Fibroblast of skin of right biceps (primary cell): Measurements from ENCODE around the gene MYBPC3.

Experiments
- DNase-seq: peaks from one replicate; pipeline ENCODE4 v3.0.0-alpha.2; 2013

The MYBPC3 gene

DNA sequence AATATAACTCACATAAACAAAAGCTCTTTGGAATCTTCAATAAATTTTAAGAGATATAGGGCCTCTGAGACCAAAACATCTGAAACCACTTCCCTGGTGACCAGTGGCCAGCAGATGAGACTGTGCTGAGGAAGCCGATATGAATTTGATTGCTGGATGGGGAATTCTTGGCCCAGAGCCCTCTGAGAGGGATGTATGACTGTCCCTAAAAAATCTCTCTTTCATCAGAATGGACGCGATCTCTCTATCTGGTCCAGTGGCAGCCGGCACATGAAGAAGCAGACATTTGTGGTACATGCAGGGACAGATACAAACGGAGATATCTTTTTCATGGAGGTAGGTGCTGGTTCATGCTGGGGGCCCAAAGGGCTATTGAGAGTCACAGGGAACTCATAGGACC is 37.5 kb downstream of the MYBPC3 start:
- peak; percentile 26 for DNase-seq

DNA sequence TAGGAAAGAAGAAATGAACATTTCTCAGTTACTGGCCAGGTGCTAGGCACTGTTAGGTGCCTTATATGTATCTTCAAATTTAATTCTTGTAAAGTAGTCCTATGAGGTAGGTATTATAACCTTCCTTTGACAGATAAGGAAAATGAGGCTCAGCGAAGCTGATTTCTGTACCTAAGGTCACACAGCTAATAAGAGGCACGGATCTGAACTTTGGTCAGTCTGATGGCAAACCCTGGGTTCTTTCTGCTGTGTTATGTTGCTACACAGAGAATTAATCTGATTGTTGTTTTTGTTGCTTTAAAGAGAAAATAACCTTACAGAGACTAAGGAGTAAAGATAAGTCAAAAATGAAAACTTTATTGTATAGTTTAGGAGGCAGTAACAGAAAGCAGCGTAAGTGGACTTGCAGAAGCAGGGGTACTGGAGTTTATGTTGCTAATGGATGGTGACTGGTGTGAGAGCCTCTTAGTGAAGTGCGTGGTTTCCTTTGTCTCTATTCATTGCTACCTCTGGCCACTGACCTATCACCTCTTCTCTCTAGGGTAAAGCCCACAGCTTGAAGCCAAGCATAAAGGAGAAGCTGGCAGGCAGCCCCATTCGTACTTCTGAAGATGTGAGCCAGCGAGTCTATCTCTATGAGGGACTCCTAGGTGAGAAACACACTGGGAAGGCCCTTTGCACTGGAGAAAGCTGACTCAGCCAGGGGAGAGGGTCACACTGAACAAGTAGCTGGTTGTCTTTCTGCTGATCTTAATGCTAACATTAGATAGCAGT is 44.3 kb downstream of the MYBPC3 start:
- no peak for DNase-seq

DNA sequence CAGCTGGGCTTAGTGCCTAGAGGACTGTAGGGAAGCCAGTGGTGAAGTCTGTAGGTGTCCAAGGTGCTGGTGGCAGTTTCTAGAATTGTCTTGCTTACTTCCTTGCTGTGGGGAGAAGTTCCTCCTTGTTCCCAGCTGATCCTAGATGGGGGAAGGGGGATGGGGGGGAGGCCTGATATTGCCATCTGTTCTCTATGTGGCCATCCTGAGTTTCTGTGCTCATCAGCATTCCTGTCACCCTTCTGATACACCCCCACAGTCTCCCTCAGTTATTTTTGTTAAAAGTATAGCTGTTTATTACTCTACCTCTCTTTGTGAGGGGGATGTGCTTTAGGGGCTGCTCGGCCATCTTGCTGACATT is 46.0 kb downstream of the MYBPC3 start:
- DNase-seq = no peak

DNA sequence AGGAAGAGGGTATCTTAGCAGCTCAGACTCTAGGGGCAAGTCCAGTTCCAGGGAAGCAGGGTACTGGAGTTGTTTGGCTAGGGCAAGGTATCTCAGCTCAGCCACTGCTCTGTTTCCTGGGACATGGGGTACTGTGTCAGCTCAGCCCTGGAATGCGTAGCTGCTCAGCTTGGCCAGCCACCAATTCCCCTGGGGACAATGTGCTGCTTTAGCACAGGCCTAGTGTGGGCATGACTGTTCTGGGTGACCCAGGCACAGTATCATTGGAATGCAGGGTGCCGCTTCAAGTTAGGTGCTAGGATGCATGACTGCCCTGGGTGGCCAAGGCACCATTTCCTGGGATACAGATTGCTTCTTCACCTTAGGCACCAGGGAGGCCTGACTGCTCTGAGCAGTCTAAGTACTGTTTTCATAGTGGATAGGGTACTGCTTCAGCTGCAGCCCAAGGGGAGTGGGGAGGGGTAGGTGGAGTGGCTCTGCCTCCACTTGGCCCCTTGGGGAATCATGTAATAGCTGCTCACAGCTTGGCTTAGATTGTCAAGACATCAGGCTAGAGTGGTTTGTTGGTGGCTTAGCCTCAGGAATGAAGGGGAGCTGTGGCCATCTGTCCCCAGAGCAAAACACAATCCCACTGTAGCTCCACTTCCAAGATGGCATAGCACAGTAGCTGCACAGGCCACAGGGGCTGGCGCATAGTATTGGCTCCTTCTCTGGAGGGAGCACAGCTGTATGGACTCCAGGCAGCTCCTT is 46.6 kb downstream of the MYBPC3 start:
- DNase-seq = no peak

DNA sequence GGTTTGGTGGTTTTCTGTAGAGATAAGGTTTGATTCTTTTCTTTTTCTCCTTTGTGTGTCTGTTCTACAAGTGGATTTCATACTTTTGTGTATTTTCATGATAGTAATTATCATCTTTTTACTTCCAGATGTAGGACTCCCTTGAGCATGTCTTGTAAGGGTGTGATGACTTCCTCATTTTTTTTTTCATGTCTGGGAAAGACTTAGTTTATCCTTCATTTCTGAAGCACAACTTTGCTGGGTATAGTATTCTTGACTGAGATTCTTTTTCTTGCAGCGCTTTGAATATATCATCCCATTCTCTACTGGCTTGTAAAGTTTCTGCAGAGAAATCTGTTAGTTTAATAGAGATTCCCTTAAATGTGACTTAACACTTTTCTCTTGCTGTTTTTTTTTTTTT is 49.6 kb downstream of the MYBPC3 start:
- DNase-seq = no peak

DNA sequence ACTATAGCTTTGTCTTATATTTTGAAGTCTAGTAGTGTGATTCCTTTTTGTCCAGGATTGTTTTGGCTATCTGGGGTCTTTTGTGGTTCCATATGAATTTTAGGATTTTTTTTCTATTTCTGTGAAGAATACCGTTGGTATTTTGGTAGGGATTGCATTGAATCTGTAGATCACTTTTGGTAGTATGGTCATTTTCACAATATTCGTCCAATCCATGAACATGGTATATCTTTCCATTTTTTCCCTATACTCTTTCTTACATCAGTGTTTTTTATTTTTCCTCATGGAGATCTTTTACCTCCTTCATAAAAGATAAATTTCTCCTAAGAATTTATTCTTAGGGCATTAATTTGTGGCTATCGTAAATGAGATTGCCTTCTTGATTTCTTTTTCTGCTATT is 53.4 kb downstream of the MYBPC3 start:
- DNase-seq = no peak

DNA sequence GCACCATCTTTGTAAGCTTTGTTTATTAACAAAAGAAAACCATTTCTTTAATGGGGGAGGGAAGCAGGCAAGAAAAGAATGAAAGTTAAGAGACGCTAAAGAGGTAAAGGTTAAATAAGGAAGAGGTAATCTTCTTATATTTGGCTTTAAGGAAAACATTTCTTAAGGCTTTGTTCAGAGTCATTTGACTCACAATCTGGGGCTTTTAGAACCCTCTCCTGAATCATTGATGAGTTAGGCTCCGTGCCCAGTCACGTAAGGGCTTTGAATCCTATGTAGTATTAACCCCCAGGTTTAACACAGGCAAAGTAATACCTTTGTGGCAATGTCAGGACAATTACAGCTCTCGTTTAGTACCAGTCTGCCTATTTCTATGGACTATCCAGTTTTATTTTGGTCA is 56.5 kb downstream of the MYBPC3 start:
- no peak for DNase-seq

DNA sequence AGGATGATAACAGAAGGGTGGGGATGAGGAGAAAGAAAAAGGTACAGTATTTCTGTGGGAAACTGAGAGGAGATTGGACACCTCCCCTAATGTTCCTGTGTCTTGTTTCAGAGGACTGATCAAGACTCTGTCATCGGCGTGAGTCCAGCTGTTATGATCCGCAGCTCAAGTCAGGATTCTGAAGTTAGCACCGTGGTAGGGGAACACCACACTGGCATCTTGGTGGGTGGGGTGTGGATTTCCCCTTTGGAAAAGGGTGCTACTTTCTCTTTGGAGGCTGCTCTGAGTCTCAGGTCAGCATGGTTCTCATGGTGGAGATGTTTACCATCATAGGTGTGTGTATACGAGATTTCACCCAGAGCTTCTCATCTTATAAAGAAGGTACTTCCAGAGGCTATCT is 57.1 kb downstream of the MYBPC3 start:
- no peak for DNase-seq

DNA sequence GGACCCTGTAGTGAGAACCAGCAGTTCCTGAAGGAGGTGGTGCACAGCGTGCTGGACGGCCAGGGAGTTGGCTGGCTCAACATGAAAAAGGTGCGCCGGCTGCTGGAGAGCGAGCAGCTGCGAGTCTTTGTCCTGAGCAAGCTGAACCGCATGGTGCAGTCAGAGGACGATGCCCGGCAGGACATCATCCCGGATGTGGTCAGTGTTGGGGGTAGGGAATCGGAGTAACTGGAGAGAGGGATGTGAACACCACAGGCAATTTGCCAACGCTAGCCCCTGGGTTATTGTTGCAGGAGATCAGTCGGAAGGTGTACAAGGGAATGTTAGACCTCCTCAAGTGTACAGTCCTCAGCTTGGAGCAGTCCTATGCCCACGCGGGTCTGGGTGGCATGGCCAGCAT is 62.6 kb downstream of the MYBPC3 start:
- no peak for DNase-seq

DNA sequence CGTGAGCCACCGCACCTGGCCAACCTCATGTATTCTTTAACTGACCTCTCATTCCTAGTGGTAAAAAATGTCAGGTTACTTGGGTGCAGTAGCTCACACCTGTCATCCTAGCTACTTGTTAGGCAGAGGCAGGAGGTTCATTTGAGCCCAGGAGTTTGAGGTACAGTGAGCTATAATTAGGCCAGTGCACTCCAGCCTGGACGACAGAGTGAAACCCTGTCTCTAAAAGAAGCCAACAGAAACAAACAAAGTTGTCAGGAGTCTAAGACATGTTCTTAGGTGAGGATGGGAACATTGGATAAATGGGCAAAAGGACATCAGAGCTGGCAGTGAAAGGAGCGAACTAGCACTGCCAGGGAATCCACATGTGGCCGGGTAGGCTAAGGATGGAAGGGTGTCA is 64.4 kb downstream of the MYBPC3 start:
- no peak for DNase-seq

DNA sequence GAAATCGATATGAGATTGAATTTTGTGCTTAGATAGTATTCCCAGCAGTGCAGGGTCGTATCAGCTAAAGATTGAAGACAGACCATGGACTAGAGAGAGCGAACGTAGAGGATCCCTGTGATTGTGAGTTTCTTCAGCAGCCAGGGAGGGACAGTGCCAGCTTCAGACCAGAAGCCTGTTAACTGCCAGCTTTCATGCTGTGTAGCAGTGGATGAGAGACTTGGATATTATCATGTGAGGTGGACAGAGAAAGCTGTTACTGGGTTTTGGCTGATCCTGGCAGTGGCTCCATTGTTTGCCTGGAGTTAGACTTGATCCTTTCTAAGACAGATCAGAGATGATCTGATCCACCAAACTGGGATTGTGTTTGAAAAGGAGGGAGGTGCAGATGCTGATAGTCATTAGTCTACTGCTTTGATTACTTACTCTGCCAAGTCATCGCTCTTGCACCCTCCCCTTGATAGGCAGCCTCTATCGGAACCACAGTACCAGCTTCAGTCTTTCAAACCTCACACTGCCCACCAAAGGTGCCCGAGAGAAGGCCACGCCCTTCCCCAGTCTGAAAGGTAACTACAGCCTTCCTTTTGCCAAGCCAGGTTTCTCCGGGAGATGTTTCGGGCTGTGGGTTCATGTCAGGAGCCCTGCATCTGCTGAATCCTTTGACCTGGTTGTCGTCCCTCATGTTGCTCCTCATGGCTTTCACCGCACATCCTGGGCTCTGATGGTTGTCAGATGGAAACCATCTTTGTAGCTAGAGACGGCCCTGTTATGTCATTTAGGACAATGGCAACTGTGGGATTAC is 66.3 kb downstream of the MYBPC3 start:
- DNase-seq = no peak

DNA sequence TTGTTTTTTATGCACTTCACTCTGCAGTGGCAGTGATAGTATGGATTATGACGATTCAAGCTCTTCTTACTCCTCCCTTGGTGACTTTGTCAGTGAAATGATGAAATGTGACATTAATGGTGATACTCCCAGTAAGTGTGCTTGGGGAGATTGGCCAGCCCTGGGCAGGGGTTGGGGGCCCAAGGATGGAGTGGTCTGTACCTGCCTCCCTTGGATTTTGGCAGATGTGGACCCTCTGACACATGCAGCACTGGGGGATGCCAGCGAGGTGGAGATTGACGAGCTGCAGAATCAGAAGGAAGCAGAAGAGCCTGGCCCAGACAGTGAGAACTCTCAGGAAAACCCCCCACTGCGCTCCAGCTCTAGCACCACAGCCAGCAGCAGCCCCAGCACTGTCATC is 68.4 kb downstream of the MYBPC3 start:
- DNase-seq = no peak

DNA sequence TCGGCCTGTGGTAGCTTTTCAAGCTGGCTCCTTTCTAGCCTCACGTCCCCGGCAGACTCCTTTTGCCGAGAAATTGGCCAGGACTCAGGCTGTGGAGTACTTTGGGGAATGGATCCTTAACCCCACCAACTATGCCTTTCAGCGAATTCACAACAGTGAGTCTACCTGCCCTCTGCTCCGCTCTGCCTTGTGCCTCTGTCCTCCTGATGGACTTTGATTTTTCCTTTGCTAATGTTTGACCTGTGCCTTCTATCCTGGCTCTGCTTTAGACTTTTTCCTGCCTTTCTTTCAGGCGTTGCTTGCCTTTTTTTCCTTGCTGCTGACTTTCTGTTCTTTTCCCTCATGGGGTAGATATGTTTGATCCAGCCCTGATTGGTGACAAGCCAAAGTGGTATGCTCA is 70.0 kb downstream of the MYBPC3 start:
- no peak for DNase-seq
